Erythroblast (primary cell): Measurements from ENCODE around the gene AHNAK.
"Not testable (repeated sequence)": the region's sequence is repeated elsewhere in the genome, so short reads cannot be mapped to it uniquely, and the experiment has no call there.

Experiments used
- DNase-seq, 2 experiments: peaks; one replicate each; lab custom pipeline; 2025; lab: John Stamatoyannopoulos, UW
- GATA1 ChIP-seq: IDR thresholded peaks from 2 replicates; pipeline ENCODE4 v1.6.1; 2011; ENCODE audit warnings: low read depth, mild to moderate bottlenecking, control low read depth, low read length, moderate library complexity
- POLR2A ChIP-seq: IDR thresholded peaks from 2 replicates; pipeline ENCODE4 v1.6.1; 2011; ENCODE audit warnings: mild to moderate bottlenecking, low read length

The AHNAK gene

DNA sequence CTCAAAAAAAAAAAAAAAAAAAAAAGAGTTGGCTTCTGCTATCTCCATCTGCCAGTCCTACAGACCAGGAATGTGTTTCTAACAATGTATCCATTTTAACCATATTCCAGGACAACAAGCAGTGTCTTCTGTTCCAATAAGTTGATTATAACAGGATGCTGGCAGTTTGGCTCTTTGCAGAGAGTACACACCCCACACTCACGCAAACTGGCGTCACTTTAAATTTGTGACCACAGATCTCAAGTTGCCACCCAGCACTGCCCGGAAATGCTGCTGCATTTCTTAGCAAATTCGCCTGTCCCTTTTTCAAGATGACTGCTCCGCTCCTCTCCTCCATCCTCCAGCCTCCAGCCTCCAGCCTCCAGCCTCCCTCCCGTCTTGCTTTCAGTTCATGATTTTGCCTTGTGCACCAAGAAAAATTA is 83.5 kb downstream of the AHNAK start:
- TF ChIP-seq GATA1 (no peak), POLR2A (no peak)
- DNase-seq: peak; percentile 44 to 50

GRCh38 chr11:62462508-62462892 is 84.1 kb downstream of the AHNAK start:
- TF ChIP-seq GATA1 (no peak), POLR2A (peak; percentile 16)

GRCh38 chr11:62461740-62462507 is 84.7 kb downstream of the AHNAK start:
- TF ChIP-seq GATA1 (no peak), POLR2A (peak; percentile 46)
- peak; percentile 80 for DNase-seq

More at GRCh38 chr11:62462508-62462892, 84.1 kb downstream of the AHNAK start:
- DNase-seq: peak in 1 of 2 experiments; percentile 56

DNA sequence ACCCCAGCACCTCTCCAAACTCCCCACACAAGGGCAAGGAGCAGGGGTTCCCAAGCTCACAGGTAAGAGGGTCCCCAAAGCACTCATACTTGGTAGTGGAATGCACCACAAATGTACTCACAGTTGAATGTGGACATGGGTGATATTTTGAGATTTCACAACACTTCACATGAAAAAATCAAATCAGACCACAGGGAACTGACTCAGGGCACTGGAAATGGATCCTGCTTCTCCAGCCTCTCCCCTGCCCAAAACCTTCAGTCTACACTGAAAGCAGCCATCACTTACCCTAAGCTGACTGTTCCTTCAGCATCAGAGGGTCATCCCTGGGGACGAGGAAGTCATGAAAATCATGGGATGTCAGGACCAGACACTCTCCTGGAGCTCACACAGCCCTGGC is 87.5 kb downstream of the AHNAK start:
- DNase-seq: no peak

DNA sequence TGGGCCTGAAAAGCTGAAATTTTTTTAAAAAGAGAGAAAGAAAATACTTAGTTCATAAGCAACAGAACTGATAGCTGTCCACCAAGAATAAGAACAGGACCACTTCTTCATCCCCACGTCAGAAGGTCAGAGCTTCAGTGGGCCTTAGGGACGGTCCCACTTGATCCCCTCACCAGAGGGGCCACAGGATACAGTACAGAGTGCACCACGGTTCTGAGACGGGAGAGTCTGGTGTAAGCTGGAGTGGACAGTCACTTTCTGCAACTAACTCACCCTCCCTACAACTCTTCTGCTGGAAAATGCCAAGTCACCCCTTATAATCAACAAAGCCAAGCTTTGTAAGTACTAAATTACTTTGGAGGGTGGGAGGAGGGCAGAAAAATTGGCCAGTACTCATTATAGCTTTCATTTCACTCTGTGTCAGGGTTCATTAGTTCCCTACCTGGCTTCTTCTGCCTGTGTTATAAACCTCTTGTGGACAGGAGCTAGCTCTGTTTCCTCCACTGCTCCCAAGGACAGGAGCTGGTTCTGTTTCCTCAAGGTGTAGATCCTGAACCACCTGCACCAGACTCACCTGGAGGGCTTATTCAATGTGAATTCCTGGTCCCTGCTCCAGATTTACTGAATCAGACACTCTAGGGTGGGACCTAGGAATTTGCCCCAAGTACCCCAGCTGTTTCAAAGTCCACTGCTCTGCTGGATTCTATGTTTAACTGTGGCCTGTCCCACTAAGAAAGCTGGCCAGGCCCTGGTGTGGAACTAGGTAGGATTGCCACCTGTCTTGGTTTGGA is 88.2 kb downstream of the AHNAK start:
- peak; percentile 81 to 83 for DNase-seq
- TF ChIP-seq POLR2A: peak; percentile 51
- no peak for TF ChIP-seq GATA1

More for the DNA sequence above, 87.5 kb downstream of the AHNAK start:
- TF ChIP-seq GATA1 (no peak), POLR2A (no peak)

- DNase-seq: no peak
- TF ChIP-seq GATA1: no peak
- no peak for TF ChIP-seq POLR2A
Observed at GRCh38 chr11:62457478-62457877, 89.1 kb downstream of the AHNAK start.

DNA sequence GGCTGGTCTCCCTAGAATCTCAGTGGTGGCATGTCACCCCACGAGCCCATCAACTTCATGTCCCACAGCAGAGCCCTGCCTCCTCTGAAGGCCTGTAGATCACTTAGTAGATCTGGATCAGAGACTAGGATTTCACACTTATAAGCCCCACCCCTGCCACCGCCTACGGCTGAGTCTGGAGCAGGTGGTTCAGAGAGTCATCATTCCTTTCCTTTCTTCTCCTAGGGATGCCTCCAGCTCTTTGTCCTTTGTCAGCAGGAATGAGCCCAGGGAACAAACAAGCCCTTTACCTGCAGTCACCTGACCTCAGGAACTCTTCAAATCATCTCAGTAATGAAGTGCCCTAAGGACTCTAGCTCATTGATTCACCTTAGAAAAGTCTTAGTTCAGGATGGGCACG is 90.0 kb downstream of the AHNAK start:
- TF ChIP-seq GATA1 (no peak), POLR2A (no peak)
- no peak for DNase-seq

- no peak for TF ChIP-seq GATA1
- no peak for DNase-seq
Observed at GRCh38 chr11:62452839-62453468, 93.7 kb downstream of the AHNAK start.

DNA sequence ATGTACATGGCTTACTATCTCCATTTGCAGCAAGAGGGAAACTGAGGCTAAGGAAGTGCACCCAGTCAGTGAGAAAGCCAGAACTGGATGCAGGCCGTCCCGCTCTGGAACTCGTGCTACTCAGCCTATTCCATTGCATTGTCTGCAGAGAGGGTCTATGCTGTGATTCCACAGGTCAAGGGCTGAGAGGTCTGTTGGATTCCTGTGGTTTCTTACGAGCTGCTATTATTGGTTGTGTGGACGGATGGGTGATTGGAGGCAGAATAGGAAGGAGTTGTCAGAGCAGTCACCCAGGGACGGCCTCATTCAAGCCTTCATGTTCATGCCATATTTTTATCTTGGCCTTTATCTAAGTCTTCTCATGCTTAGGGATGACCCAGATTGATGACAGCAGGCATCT is 94.3 kb downstream of the AHNAK start:
- no peak for DNase-seq
- TF ChIP-seq POLR2A (no peak), GATA1 (no peak)

DNA sequence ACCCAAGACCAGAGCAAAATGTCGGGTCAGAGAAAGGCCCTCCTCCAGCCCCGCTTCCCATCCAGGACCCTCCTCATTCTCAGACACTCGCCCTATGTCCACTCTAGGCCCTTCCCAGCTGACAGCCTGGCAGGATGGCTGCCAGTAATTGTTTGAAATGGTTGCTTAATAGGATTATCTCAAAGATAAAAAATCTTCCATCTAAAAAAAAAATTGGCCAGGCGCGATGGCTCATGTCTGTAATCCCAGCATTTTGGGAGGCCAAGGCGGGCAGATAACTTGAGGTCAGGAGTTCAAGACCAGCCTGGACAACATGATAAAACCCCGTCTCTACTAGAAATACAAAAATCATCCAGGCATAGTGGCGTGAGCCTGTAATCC is 95.4 kb downstream of the AHNAK start:
- no peak for TF ChIP-seq GATA1
- TF ChIP-seq POLR2A: no peak
- no peak for DNase-seq

- TF ChIP-seq GATA1: no peak
- no peak for TF ChIP-seq POLR2A
- DNase-seq: no peak
Observed at GRCh38 chr11:62450543-62451240, 95.9 kb downstream of the AHNAK start.

GRCh38 chr11:62449912-62450311 is 96.7 kb downstream of the AHNAK start:
- not testable (repeated sequence) for DNase-seq

- TF ChIP-seq GATA1 (no peak), POLR2A (no peak)
- no peak for DNase-seq
Observed at GRCh38 chr11:62449451-62449851, 97.2 kb downstream of the AHNAK start.
